HG02973 (cell line): ENCODE results near the gene TACC2.
"Not testable (repeated sequence)": the region's sequence is repeated elsewhere in the genome, so short reads cannot be mapped to it uniquely, and the experiment has no call there.

Source experiments
- ATAC-seq: cut with Tn5 transposase; IDR thresholded peaks from one replicate; pipeline ENCODE4 v1.9.1; 2021; ENCODE audit warnings: moderate library complexity; ENCODE audit not compliant: unreplicated experiment

Gene TACC2

GRCh38 chr10:122055252-122055651, 66.3 kb downstream of the TACC2 start:
- no peak for ATAC-seq

- ATAC-seq = no peak
Measured at GRCh38 chr10:122056431-122057094, 67.6 kb downstream of the TACC2 start.

- ATAC-seq = no peak
Measured at GRCh38 chr10:122057841-122058413, 69.0 kb downstream of the TACC2 start.

GRCh38 chr10:122060250-122060649, 71.3 kb downstream of the TACC2 start:
- no peak for ATAC-seq

GRCh38 chr10:122062831-122063674, 74.1 kb downstream of the TACC2 start:
- no peak for ATAC-seq

- not testable (repeated sequence) for ATAC-seq
Measured at GRCh38 chr10:122066337-122066939, 77.5 kb downstream of the TACC2 start.

- ATAC-seq = no peak
Measured at GRCh38 chr10:122068844-122069243, 79.9 kb downstream of the TACC2 start.

GRCh38 chr10:122072491-122072890, 83.5 kb downstream of the TACC2 start:
- ATAC-seq = no peak

- ATAC-seq = no peak
Measured at GRCh38 chr10:122073508-122073907, 84.5 kb downstream of the TACC2 start.

GRCh38 chr10:122075171-122075570, 86.2 kb downstream of the TACC2 start:
- no peak for ATAC-seq

GRCh38 chr10:122075876-122076275, 86.9 kb downstream of the TACC2 start:
- not testable (repeated sequence) for ATAC-seq

GRCh38 chr10:122077311-122077875, 88.4 kb downstream of the TACC2 start:
- ATAC-seq = no peak

- no peak for ATAC-seq
Measured at GRCh38 chr10:122078326-122078725, 89.4 kb downstream of the TACC2 start.

- ATAC-seq = no peak
Measured at GRCh38 chr10:122078965-122079795, 90.2 kb downstream of the TACC2 start.

GRCh38 chr10:122082616-122083477, 93.9 kb downstream of the TACC2 start:
- no peak for ATAC-seq

- no peak for ATAC-seq
Measured at GRCh38 chr10:122083478-122084025, 94.6 kb downstream of the TACC2 start.

- ATAC-seq = no peak
Measured at GRCh38 chr10:122084286-122085041, 95.5 kb downstream of the TACC2 start.

- no peak for ATAC-seq
Measured at GRCh38 chr10:122085423-122085911, 96.5 kb downstream of the TACC2 start.
